Measurements from ENCODE around the gene P2RY1. TPM values are rescaled to one million over a fixed set of nuclear protein-coding genes. Genes with fewer than 3 reads are reported as not detected.

Gene P2RY1
- total RNA-seq, 6 experiments from 2014 or later, result not detected

DNA sequence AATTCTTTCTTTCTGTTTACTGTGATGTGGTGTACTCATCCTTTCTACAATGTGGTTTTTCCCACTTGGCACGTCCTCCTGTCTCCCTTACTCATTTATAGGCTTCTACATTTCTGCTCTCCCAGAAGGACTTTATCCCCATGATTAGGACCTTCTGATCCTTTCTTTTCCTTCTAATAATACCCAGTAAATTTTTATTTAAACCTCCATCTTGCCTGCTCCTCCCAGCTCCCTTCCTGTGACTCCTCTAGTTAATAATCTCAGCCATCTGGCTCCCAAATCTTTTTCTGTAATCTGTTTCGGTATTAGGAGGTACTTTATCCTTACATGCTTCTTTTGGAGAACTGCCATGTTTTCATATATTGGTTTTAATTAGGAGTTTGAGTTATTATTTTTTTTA is 11.2 kb upstream of the P2RY1 start:
- H3K4me1 Mint-ChIP-seq (ENCODE audit: low read depth), result no peaks in the 10 kb centered on the region
- TF ChIP-seq, protein P1, sequence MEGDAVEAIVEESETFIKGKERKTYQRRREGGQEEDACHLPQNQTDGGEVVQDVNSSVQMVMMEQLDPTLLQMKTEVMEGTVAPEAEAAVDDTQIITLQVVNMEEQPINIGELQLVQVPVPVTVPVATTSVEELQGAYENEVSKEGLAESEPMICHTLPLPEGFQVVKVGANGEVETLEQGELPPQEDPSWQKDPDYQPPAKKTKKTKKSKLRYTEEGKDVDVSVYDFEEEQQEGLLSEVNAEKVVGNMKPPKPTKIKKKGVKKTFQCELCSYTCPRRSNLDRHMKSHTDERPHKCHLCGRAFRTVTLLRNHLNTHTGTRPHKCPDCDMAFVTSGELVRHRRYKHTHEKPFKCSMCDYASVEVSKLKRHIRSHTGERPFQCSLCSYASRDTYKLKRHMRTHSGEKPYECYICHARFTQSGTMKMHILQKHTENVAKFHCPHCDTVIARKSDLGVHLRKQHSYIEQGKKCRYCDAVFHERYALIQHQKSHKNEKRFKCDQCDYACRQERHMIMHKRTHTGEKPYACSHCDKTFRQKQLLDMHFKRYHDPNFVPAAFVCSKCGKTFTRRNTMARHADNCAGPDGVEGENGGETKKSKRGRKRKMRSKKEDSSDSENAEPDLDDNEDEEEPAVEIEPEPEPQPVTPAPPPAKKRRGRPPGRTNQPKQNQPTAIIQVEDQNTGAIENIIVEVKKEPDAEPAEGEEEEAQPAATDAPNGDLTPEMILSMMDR (IDR thresholded peaks at IDR 0.05), result no peak
- H3K27ac Mint-ChIP-seq, result no peak overlapping the region
- H3K9me3 Mint-ChIP-seq, result peaks cover 8% of the 10 kb centered on the region
- no peak for DNase-seq
- no peaks in the 10 kb centered on the region for H3K27me3 Mint-ChIP-seq (ENCODE audit: insufficient read depth)
- H3K36me3 Mint-ChIP-seq (ENCODE audit: low read depth), result no peaks in the 10 kb centered on the region
- H3K4me3 Mint-ChIP-seq, result no peak overlapping the region; the same call in 1 of the 2 replicates

DNA sequence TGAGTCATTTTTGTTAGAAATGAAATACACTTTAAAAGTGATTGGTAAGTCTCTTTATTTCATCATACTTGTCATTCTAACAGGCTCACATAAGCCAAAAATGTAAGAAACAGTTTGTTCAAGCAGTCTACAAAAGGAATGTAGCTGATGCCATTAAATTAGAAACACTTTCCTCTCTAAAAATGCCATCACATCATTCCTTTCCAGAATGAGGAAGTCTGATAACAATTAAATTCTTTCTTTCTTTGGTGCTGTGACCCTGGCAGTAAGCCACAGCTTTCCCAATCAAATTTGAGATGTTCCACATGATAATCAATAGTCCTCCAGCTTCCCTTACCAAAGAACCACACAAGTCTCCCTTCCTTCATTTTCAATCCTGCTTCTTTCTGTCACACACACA is 9.4 kb upstream of the P2RY1 start:
- H3K27me3 Mint-ChIP-seq (ENCODE audit: insufficient read depth), result no peaks in the 10 kb centered on the region
- H3K9me3 Mint-ChIP-seq, result peaks cover 4% of the 10 kb centered on the region; the same call in 1 of the 2 replicates
- H3K36me3 Mint-ChIP-seq (ENCODE audit: low read depth), result no peaks in the 10 kb centered on the region
- no peaks in the 10 kb centered on the region for H3K4me1 Mint-ChIP-seq (ENCODE audit: low read depth)
- H3K4me3 Mint-ChIP-seq, result no peak overlapping the region
- DNase-seq, result no peak
- TF ChIP-seq, protein P1 (IDR thresholded peaks at IDR 0.05), result no peak
- H3K27ac Mint-ChIP-seq, result no peak overlapping the region

DNA sequence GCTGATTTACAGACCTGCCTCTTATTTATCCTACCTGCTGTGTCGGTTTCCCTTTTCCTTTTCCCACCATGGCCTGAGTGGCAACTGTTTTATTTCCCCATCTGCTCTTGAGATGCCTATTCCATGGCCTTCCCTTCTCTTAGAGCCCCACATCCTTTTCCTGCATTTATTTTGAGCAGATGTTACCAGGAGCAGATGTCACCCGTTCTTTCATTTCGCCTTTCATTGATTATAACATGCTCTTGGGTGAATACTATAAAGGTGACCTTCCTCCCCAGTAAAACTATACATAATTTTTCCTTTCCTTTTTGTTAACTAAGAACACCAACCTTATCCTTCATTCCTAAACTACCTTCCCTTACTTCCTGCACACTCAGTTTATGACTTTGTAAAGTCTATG is 8.5 kb upstream of the P2RY1 start:
- TF ChIP-seq, protein P1 (IDR thresholded peaks at IDR 0.05), result no peak
- Mint-ChIP-seq H3K27me3 (ENCODE audit: insufficient read depth) (peaks cover 2% of the 10 kb centered on the region; the same call in 1 of the 2 replicates), H3K27ac (no peak overlapping the region), H3K9me3 (peaks cover 11% of the 10 kb centered on the region), H3K36me3 (ENCODE audit: low read depth) (no peaks in the 10 kb centered on the region), H3K4me1 (ENCODE audit: low read depth) (no peaks in the 10 kb centered on the region), H3K4me3 (no peak overlapping the region)
- no peak for DNase-seq

DNA sequence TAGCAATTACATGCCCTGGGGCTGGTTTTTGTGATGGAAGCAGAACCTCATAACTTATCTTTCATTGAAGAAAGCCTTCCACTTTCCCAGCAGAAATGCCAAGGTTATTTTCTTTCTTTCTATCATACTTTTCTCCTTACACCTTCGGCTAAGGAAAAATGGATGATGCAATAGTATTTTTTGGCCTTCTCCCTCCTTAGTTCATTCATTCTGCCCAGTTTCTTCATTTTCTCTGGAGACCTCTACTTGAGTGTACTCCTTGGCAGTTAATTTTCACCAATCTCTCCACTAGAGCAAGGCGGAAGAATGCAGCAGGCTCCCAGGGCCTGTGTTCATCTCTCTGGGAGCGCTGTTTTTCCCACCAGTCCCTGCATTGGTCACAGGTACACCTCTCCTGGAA is 7.6 kb upstream of the P2RY1 start:
- Mint-ChIP-seq H3K9me3 (peaks cover 7% of the 10 kb centered on the region), H3K4me1 (ENCODE audit: low read depth) (no peaks in the 10 kb centered on the region)

DNA sequence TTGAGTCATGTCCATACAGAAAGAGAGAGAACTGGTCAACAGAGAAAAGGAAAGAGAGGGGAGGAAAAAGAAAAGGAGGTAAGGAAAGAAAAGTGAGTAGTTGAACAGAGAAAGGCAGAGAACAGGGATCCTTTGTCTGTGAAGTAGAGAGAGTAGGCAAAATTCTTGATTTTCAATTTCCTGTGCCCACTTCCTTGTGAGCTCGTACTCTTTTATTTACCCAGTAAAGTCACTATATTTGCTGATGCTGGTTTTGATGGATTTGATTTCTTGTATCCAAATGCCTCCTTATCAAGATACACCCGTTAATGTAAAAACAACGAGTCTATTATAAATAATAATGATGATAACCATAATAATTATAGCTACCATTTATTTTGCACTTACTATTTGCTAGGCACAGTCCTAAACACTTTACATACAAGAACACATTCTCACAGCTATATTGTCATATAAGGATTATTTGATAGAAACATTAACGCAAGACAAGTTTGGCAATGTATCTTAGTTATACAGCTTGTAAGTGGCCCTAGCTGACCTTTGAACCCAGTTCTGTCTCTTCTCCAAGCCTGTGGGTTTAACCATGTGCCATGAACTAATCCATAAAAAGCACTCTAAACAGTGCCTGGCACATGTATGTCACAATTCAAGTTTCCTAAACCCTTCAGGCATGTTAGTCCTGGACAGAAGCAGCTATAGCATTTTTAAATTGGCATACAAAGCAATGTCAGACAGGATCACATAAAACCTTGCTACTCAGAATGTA is 6.7 kb upstream of the P2RY1 start:
- Mint-ChIP-seq H3K27ac (no peak overlapping the region), H3K27me3 (ENCODE audit: insufficient read depth) (peaks cover 2% of the 10 kb centered on the region; the same call in 1 of the 2 replicates)

More for the DNA sequence above, 7.6 kb upstream of the P2RY1 start:
- Mint-ChIP-seq H3K4me3 (no peak overlapping the region), H3K36me3 (ENCODE audit: low read depth) (no peaks in the 10 kb centered on the region), H3K27ac (no peak overlapping the region), H3K27me3 (ENCODE audit: insufficient read depth) (peaks cover 2% of the 10 kb centered on the region; the same call in 1 of the 2 replicates)
- TF ChIP-seq, protein P1 (IDR thresholded peaks at IDR 0.05), result no peak
- no peak for DNase-seq

More for the DNA sequence above, 6.7 kb upstream of the P2RY1 start:
- DNase-seq, result no peak
- H3K9me3 Mint-ChIP-seq, result peaks cover 11% of the 10 kb centered on the region
- TF ChIP-seq, protein P1 (IDR thresholded peaks at IDR 0.05), result no peak
- no peaks in the 10 kb centered on the region for H3K4me1 Mint-ChIP-seq (ENCODE audit: low read depth)
- no peak overlapping the region for H3K4me3 Mint-ChIP-seq
- H3K36me3 Mint-ChIP-seq (ENCODE audit: low read depth), result no peaks in the 10 kb centered on the region
